ENCODE data around the gene ZBTB14. TPM values are rescaled to one million over a fixed set of nuclear protein-coding genes. Genes with fewer than 3 reads are reported as not detected.

The ZBTB14 gene
- total RNA-seq, 2 experiments from 2014 or later: 22.5 to 23.6 TPM

GRCh38 chr18:5276947-5277346 lies 18.6 kb downstream of the ZBTB14 start:
- CTCF ChIA-PET: no interaction called here
- DNase-seq: no peak
- Mint-ChIP-seq H3K4me3 (no peak overlapping the region), H3K27me3 (peaks cover 8% of the 10 kb centered on the region), H3K36me3 (peaks cover 2% of the 10 kb centered on the region), H3K27ac (no peak overlapping the region), H3K9me3 (ENCODE audit: low read depth) (peaks cover 15% of the 10 kb centered on the region), H3K4me1 (no peaks in the 10 kb centered on the region)
- ATAC-seq: no peak

- H3K27me3 Mint-ChIP-seq: peaks cover 8% of the 10 kb centered on the region
- ATAC-seq: no peak
- CTCF ChIA-PET: no interaction called here
- no peak overlapping the region for H3K27ac Mint-ChIP-seq
- no peak overlapping the region for H3K4me3 Mint-ChIP-seq
- peaks cover 2% of the 10 kb centered on the region for H3K36me3 Mint-ChIP-seq
- peaks cover 15% of the 10 kb centered on the region for H3K9me3 Mint-ChIP-seq (ENCODE audit: low read depth)
- DNase-seq: no peak
- no peaks in the 10 kb centered on the region for H3K4me1 Mint-ChIP-seq
These were observed 19.7 kb downstream of the ZBTB14 start for GRCh38 chr18:5275872-5276271.

- no peaks in the 10 kb centered on the region for H3K36me3 Mint-ChIP-seq
- H3K27me3 Mint-ChIP-seq: peaks cover 11% of the 10 kb centered on the region
- CTCF ChIA-PET: no interaction called here
- no peak for DNase-seq
- no peaks in the 10 kb centered on the region for H3K4me1 Mint-ChIP-seq
- H3K9me3 Mint-ChIP-seq (ENCODE audit: low read depth): peaks cover 5% of the 10 kb centered on the region
- ATAC-seq: no peak
- H3K4me3 Mint-ChIP-seq: no peak overlapping the region
- H3K27ac Mint-ChIP-seq: no peak overlapping the region
These were observed 26.7 kb downstream of the ZBTB14 start for GRCh38 chr18:5268874-5269273.

DNA sequence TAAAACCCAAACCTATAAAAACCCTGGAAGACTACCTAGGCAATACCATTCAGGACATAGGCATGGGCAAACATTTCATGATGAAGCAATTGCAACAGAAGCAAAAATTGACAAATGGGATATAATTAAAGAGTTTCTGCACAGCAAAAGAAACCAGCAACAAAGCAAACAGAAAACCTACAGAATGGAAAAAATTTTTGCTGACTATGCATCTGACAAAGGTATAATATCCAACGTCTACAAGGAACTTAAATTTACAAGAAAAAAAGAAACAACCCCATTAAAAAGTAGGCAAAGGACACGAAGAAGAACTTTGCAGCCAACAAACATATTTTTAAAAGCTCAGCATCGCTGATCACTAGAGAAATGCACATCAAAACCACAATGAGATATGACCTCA lies 28.8 kb downstream of the ZBTB14 start:
- Mint-ChIP-seq H3K27ac (no peak overlapping the region), H3K27me3 (peaks cover 7% of the 10 kb centered on the region), H3K4me3 (no peak overlapping the region), H3K9me3 (ENCODE audit: low read depth) (peaks cover 5% of the 10 kb centered on the region), H3K4me1 (no peaks in the 10 kb centered on the region), H3K36me3 (no peaks in the 10 kb centered on the region)
- ATAC-seq (no peak), DNase-seq (no peak)
- CTCF ChIA-PET: interaction anchor here (0.6 kb wide), 1 partner anchor 72 kb away, joined by 4 read pairs; no protein-coding TSS in a partner anchor

DNA sequence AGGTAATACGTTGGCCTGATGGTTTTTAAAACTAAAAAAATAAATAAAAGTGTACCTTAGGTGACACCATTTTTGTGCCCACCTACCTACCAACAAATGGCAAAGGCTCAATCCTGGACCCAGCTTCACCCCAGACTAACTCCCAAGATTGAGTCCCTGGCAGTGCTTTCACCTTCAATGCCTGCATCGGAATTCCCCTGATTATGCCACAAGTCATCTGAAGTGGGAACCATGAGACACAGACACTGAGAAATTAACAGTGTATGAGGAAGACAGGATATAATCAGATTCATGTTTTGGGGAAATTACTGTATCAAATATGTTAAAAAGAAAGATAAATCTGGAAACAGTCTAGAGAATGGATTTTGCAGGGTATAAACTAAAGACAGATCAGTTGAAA lies 41.6 kb downstream of the ZBTB14 start:
- no peaks in the 10 kb centered on the region for H3K9me3 Mint-ChIP-seq (ENCODE audit: low read depth)

DNA sequence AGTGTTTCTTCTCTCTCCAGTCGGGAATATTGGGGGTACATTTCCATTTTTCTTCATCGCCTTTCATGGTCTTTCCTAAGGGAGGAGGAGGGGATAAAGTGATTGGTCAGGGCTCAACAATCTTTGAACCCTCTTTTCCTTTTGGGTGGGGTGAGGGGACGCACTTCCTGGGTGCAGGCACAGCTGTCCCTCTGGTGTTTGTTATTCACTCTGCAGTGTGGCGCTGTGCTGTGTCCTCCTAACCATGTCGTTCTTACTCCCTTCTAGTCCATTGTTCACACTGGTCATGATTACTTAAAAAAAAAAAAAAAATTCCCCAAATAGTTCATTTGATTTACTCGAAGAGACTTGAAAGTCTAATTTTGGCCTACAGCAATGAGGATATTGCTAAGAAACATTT lies 44.4 kb downstream of the ZBTB14 start:
- Mint-ChIP-seq H3K27ac (no peak overlapping the region), H3K27me3 (peaks cover 7% of the 10 kb centered on the region), H3K4me3 (no peak overlapping the region), H3K36me3 (no peaks in the 10 kb centered on the region), H3K4me1 (no peaks in the 10 kb centered on the region), H3K9me3 (ENCODE audit: low read depth) (no peaks in the 10 kb centered on the region)
- CTCF ChIA-PET: no interaction called here
- ATAC-seq (no peak), DNase-seq (no peak)

More for the DNA sequence above, 41.6 kb downstream of the ZBTB14 start:
- ATAC-seq (no peak), DNase-seq (no peak)
- CTCF ChIA-PET: no interaction called here
- Mint-ChIP-seq H3K4me1 (no peaks in the 10 kb centered on the region), H3K4me3 (no peak overlapping the region), H3K27ac (no peak overlapping the region), H3K27me3 (peaks cover 10% of the 10 kb centered on the region), H3K36me3 (no peaks in the 10 kb centered on the region)

DNA sequence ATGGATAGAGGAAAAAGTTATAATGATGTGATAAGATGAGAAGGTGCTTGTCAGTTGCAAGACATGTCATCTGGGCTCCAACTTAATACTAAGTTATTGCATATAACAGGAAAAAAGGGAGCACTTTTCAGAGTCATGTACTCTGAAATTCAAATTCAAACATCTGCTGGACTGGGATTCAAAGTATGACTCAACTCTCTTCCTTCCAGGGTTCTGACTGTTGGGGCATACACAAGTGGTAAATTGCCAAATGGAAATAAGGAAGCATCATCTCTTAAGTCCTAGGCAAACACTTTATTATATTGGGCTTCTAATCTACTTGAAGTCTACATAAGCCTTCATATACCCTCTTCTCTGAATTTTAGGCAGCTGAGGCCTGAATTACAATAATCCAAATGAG lies 44.9 kb downstream of the ZBTB14 start:
- ATAC-seq (no peak), DNase-seq (no peak)
- Mint-ChIP-seq H3K36me3 (peaks cover 1% of the 10 kb centered on the region), H3K9me3 (ENCODE audit: low read depth) (no peaks in the 10 kb centered on the region), H3K27ac (no peak overlapping the region), H3K4me1 (no peaks in the 10 kb centered on the region), H3K4me3 (no peak overlapping the region), H3K27me3 (peaks cover 4% of the 10 kb centered on the region)
- CTCF ChIA-PET: no interaction called here

DNA sequence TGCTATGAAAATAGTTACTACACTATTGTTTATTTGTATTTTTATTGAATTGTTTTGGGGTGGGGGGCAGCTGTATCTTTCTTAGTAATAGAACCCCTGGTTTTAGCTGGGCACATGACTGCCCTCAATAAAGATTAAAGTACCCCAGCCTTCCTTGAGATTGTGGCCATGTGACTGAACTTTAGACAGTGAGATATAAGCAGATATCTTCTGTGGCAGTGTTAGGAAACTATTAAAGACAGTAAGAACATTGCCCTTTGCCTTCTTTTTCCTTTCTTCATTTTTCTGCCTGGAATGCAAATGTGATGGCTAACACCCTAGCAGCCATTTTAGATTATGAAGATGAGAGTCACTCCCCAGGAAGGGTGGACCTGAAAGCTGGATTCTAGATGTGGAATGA lies 50.6 kb downstream of the ZBTB14 start:
- H3K9me3 Mint-ChIP-seq (ENCODE audit: low read depth): no peaks in the 10 kb centered on the region
- DNase-seq (no peak), ATAC-seq (no peak)
- H3K27me3 Mint-ChIP-seq: no peaks in the 10 kb centered on the region
- CTCF ChIA-PET: no interaction called here
- no peak overlapping the region for H3K4me3 Mint-ChIP-seq
- no peak overlapping the region for H3K27ac Mint-ChIP-seq
- peaks cover 10% of the 10 kb centered on the region for H3K4me1 Mint-ChIP-seq
- peaks cover 36% of the 10 kb centered on the region for H3K36me3 Mint-ChIP-seq

- Mint-ChIP-seq H3K9me3 (ENCODE audit: low read depth) (no peaks in the 10 kb centered on the region), H3K4me1 (peaks cover 38% of the 10 kb centered on the region), H3K36me3 (peaks cover 37% of the 10 kb centered on the region), H3K27ac (no peak overlapping the region), H3K4me3 (peak overlapping the region; percentile 46), H3K27me3 (no peaks in the 10 kb centered on the region)
- CTCF ChIA-PET: no interaction called here
- ATAC-seq (no peak), DNase-seq (no peak)
These were observed 56.1 kb downstream of the ZBTB14 start for GRCh38 chr18:5239447-5239846.

Other genes starting within 250 kb of the ZBTB14 start
- not detected for gene AKAIN1, start 98.5 kb downstream of the ZBTB14 start, total RNA-seq
- under 1 TPM in 1 of 2 experiments, not detected in 1; 0.45 TPM for gene EPB41L3, start 248.3 kb upstream of the ZBTB14 start, total RNA-seq